ENCODE results near the gene ACTL7A.

The ACTL7A gene

GRCh38 chr9:108861997-108862396 is at the start of gene ACTL7A:
ACTL7A (plus strand) TSS chr9:108862266; CDS start chr9:108862323, 57 bp downstream.
- Histone ChIP-seq H3K36me3 (ENCODE audit: control insufficient read depth, insufficient read depth, low read length) (no peaks in the 10 kb centered on the region), H3K4me1 (ENCODE audit: control insufficient read depth, insufficient read depth, low read length) (no peaks in the 10 kb centered on the region), H3K27me3 (ENCODE audit: control insufficient read depth, insufficient read depth, low read length) (no peaks in the 10 kb centered on the region), H3K9ac (ENCODE audit: low read length) (no peak within 1 kb of the TSS), H3K9me3 (ENCODE audit: control insufficient read depth, low read length) (no peaks in the 10 kb centered on the region), H3K4me3 (ENCODE audit: low read length) (no peak within 1 kb of the TSS)

- H3K9me3 ChIP-seq (ENCODE audit: control insufficient read depth, low read length) = no peaks in the 10 kb centered on the region
- no peaks in the 10 kb centered on the region for H3K27me3 ChIP-seq (ENCODE audit: control insufficient read depth, insufficient read depth, low read length)
- no peak overlapping the region for H3K4me3 ChIP-seq (ENCODE audit: low read length)
- H3K36me3 ChIP-seq (ENCODE audit: control insufficient read depth, insufficient read depth, low read length) = no peaks in the 10 kb centered on the region
- H3K9ac ChIP-seq (ENCODE audit: low read length) = no peak overlapping the region
- H3K4me1 ChIP-seq (ENCODE audit: control insufficient read depth, insufficient read depth, low read length) = no peaks in the 10 kb centered on the region
Measured at GRCh38 chr9:108812396-108813025, 49.6 kb upstream of the ACTL7A start.

GRCh38 chr9:108813951-108814601 is 48.0 kb upstream of the ACTL7A start:
- H3K9ac ChIP-seq (ENCODE audit: low read length) = no peak overlapping the region
- no peaks in the 10 kb centered on the region for H3K36me3 ChIP-seq (ENCODE audit: control insufficient read depth, insufficient read depth, low read length)
- no peak overlapping the region for H3K4me3 ChIP-seq (ENCODE audit: low read length)
- H3K9me3 ChIP-seq (ENCODE audit: control insufficient read depth, low read length) = no peaks in the 10 kb centered on the region
- no peaks in the 10 kb centered on the region for H3K4me1 ChIP-seq (ENCODE audit: control insufficient read depth, insufficient read depth, low read length)
- no peaks in the 10 kb centered on the region for H3K27me3 ChIP-seq (ENCODE audit: control insufficient read depth, insufficient read depth, low read length)

- Histone ChIP-seq H3K4me1 (ENCODE audit: control insufficient read depth, insufficient read depth, low read length) (no peaks in the 10 kb centered on the region), H3K9ac (ENCODE audit: low read length) (no peak overlapping the region), H3K36me3 (ENCODE audit: control insufficient read depth, insufficient read depth, low read length) (no peaks in the 10 kb centered on the region), H3K27me3 (ENCODE audit: control insufficient read depth, insufficient read depth, low read length) (no peaks in the 10 kb centered on the region), H3K9me3 (ENCODE audit: control insufficient read depth, low read length) (no peaks in the 10 kb centered on the region), H3K4me3 (ENCODE audit: low read length) (no peak overlapping the region)
Measured at GRCh38 chr9:108815156-108815555, 46.9 kb upstream of the ACTL7A start.

GRCh38 chr9:108816037-108816436 is 46.0 kb upstream of the ACTL7A start:
- Histone ChIP-seq H3K4me3 (ENCODE audit: low read length) (no peak overlapping the region), H3K9ac (ENCODE audit: low read length) (no peak overlapping the region), H3K27me3 (ENCODE audit: control insufficient read depth, insufficient read depth, low read length) (no peaks in the 10 kb centered on the region), H3K9me3 (ENCODE audit: control insufficient read depth, low read length) (no peaks in the 10 kb centered on the region), H3K4me1 (ENCODE audit: control insufficient read depth, insufficient read depth, low read length) (no peaks in the 10 kb centered on the region), H3K36me3 (ENCODE audit: control insufficient read depth, insufficient read depth, low read length) (no peaks in the 10 kb centered on the region)

- Histone ChIP-seq H3K9ac (ENCODE audit: low read length) (no peak overlapping the region), H3K36me3 (ENCODE audit: control insufficient read depth, insufficient read depth, low read length) (no peaks in the 10 kb centered on the region), H3K27me3 (ENCODE audit: control insufficient read depth, insufficient read depth, low read length) (no peaks in the 10 kb centered on the region), H3K4me1 (ENCODE audit: control insufficient read depth, insufficient read depth, low read length) (no peaks in the 10 kb centered on the region), H3K9me3 (ENCODE audit: control insufficient read depth, low read length) (no peaks in the 10 kb centered on the region), H3K4me3 (ENCODE audit: low read length) (no peak overlapping the region)
Measured at GRCh38 chr9:108823829-108824228, 38.2 kb upstream of the ACTL7A start.

GRCh38 chr9:108830272-108830671 is 31.8 kb upstream of the ACTL7A start:
- no peaks in the 10 kb centered on the region for H3K36me3 ChIP-seq (ENCODE audit: control insufficient read depth, insufficient read depth, low read length)
- H3K4me1 ChIP-seq (ENCODE audit: control insufficient read depth, insufficient read depth, low read length) = no peaks in the 10 kb centered on the region
- H3K27me3 ChIP-seq (ENCODE audit: control insufficient read depth, insufficient read depth, low read length) = no peaks in the 10 kb centered on the region
- no peaks in the 10 kb centered on the region for H3K9me3 ChIP-seq (ENCODE audit: control insufficient read depth, low read length)
- H3K4me3 ChIP-seq (ENCODE audit: low read length) = no peak overlapping the region
- no peak overlapping the region for H3K9ac ChIP-seq (ENCODE audit: low read length)

- H3K27me3 ChIP-seq (ENCODE audit: control insufficient read depth, insufficient read depth, low read length) = no peaks in the 10 kb centered on the region
- H3K4me1 ChIP-seq (ENCODE audit: control insufficient read depth, insufficient read depth, low read length) = no peaks in the 10 kb centered on the region
- H3K36me3 ChIP-seq (ENCODE audit: control insufficient read depth, insufficient read depth, low read length) = no peaks in the 10 kb centered on the region
- no peak overlapping the region for H3K9ac ChIP-seq (ENCODE audit: low read length)
- no peaks in the 10 kb centered on the region for H3K9me3 ChIP-seq (ENCODE audit: control insufficient read depth, low read length)
- H3K4me3 ChIP-seq (ENCODE audit: low read length) = no peak overlapping the region
Measured at GRCh38 chr9:108831496-108832178, 30.4 kb upstream of the ACTL7A start.

GRCh38 chr9:108832179-108832500 is 29.9 kb upstream of the ACTL7A start:
- Histone ChIP-seq H3K4me3 (ENCODE audit: low read length) (no peak overlapping the region), H3K4me1 (ENCODE audit: control insufficient read depth, insufficient read depth, low read length) (no peaks in the 10 kb centered on the region), H3K27me3 (ENCODE audit: control insufficient read depth, insufficient read depth, low read length) (no peaks in the 10 kb centered on the region), H3K36me3 (ENCODE audit: control insufficient read depth, insufficient read depth, low read length) (no peaks in the 10 kb centered on the region), H3K9ac (ENCODE audit: low read length) (no peak overlapping the region), H3K9me3 (ENCODE audit: control insufficient read depth, low read length) (no peaks in the 10 kb centered on the region)

GRCh38 chr9:108834959-108835665 is 27.0 kb upstream of the ACTL7A start:
- Histone ChIP-seq H3K36me3 (ENCODE audit: control insufficient read depth, insufficient read depth, low read length) (no peaks in the 10 kb centered on the region), H3K4me1 (ENCODE audit: control insufficient read depth, insufficient read depth, low read length) (no peaks in the 10 kb centered on the region), H3K27me3 (ENCODE audit: control insufficient read depth, insufficient read depth, low read length) (no peaks in the 10 kb centered on the region), H3K9me3 (ENCODE audit: control insufficient read depth, low read length) (no peaks in the 10 kb centered on the region), H3K9ac (ENCODE audit: low read length) (no peak overlapping the region), H3K4me3 (ENCODE audit: low read length) (no peak overlapping the region)

GRCh38 chr9:108835831-108836230 is 26.2 kb upstream of the ACTL7A start:
- no peaks in the 10 kb centered on the region for H3K36me3 ChIP-seq (ENCODE audit: control insufficient read depth, insufficient read depth, low read length)
- no peak overlapping the region for H3K4me3 ChIP-seq (ENCODE audit: low read length)
- no peaks in the 10 kb centered on the region for H3K4me1 ChIP-seq (ENCODE audit: control insufficient read depth, insufficient read depth, low read length)
- no peaks in the 10 kb centered on the region for H3K27me3 ChIP-seq (ENCODE audit: control insufficient read depth, insufficient read depth, low read length)
- no peaks in the 10 kb centered on the region for H3K9me3 ChIP-seq (ENCODE audit: control insufficient read depth, low read length)
- H3K9ac ChIP-seq (ENCODE audit: low read length) = no peak overlapping the region

GRCh38 chr9:108836319-108836718 is 25.7 kb upstream of the ACTL7A start:
- Histone ChIP-seq H3K36me3 (ENCODE audit: control insufficient read depth, insufficient read depth, low read length) (no peaks in the 10 kb centered on the region), H3K9me3 (ENCODE audit: control insufficient read depth, low read length) (no peaks in the 10 kb centered on the region), H3K4me1 (ENCODE audit: control insufficient read depth, insufficient read depth, low read length) (no peaks in the 10 kb centered on the region), H3K4me3 (ENCODE audit: low read length) (no peak overlapping the region), H3K9ac (ENCODE audit: low read length) (no peak overlapping the region), H3K27me3 (ENCODE audit: control insufficient read depth, insufficient read depth, low read length) (no peaks in the 10 kb centered on the region)

All from mucosa of stomach (tissue), 1 donor.